GM23338 (cell line): ENCODE measurements around the gene CDK5RAP1. TPM values are rescaled to one million over a fixed set of nuclear protein-coding genes. Genes with fewer than 3 reads are reported as not detected.
"Not testable (repeated sequence)": the region's sequence is repeated elsewhere in the genome, so short reads cannot be mapped to it uniquely, and the experiment has no call there.

Experiments used
- ATAC-seq: fragments of 200-7000 bp; cut with Tn5 transposase; 3 replicates; pipeline ENCODE4 v1.9.1; 2020
- DNase-seq: peaks from one replicate; pipeline ENCODE4 v3.0.0-alpha.2; 2015; ENCODE audit warnings: low spot score
- H2AFZ ChIP-seq: fragments of 200-600 bp; sonication (generic); 2 replicates; pipeline ENCODE4 v1.8.0; 2016; ENCODE audit warnings: antibody characterized with exemption, mild to moderate bottlenecking, moderate library complexity
- H3F3A ChIP-seq: fragments of 200-600 bp; sonication (generic); replicated peaks from 2 replicates; pipeline ENCODE4 v1.8.0; 2017; ENCODE audit warnings: antibody characterized with exemption, mixed run types, low read depth
- H3K27ac ChIP-seq: fragments of 200-600 bp; sonication (generic); 2 replicates; pipeline ENCODE4 v1.6.1; 2016; ENCODE audit warnings: low read depth
- H3K27me3 ChIP-seq: fragments of 200-600 bp; sonication (generic); 2 replicates; pipeline ENCODE4 v1.8.0; 2016; ENCODE audit warnings: mild to moderate bottlenecking, mixed run types, moderate library complexity; ENCODE audit not compliant: insufficient read depth
- H3K36me3 ChIP-seq: fragments of 200-600 bp; sonication (generic); 2 replicates; pipeline ENCODE4 v1.8.0; 2016; ENCODE audit warnings: mild to moderate bottlenecking; ENCODE audit not compliant: insufficient read depth
- H3K4me1 ChIP-seq: fragments of 200-600 bp; sonication (generic); 2 replicates; pipeline ENCODE4 v1.8.0; 2016; ENCODE audit warnings: mild to moderate bottlenecking, moderate library complexity; ENCODE audit not compliant: insufficient read depth
- H3K4me2 ChIP-seq: fragments of 200-600 bp; sonication (generic); 2 replicates; pipeline ENCODE4 v1.7.1; 2017; ENCODE audit warnings: mixed run types
- H3K4me3 ChIP-seq: fragments of 200-600 bp; sonication (generic); 2 replicates; pipeline ENCODE4 v1.6.1; 2016; ENCODE audit warnings: mixed run types
- H3K79me2 ChIP-seq: fragments of 200-600 bp; sonication (generic); replicated peaks from 2 replicates; pipeline ENCODE4 v1.8.0; 2017; ENCODE audit warnings: mild to moderate bottlenecking; ENCODE audit not compliant: insufficient read depth
- H3K9me2 ChIP-seq: fragments of 200-600 bp; sonication (generic); 2 replicates; pipeline ENCODE4 v1.8.0; 2017; ENCODE audit not compliant: insufficient read depth
- H4K20me1 ChIP-seq: fragments of 200-600 bp; sonication (generic); replicated peaks from 2 replicates; pipeline ENCODE4 v1.8.0; 2017; ENCODE audit warnings: mild to moderate bottlenecking; ENCODE audit not compliant: insufficient read depth
- H3K27ac Mint-ChIP-seq: 2 replicates; pipeline ENCODE4 v1.8.0; 2020; ENCODE audit warnings: inconsistent platforms, mild to moderate bottlenecking, moderate library complexity, mixed read lengths
- H3K27me3 Mint-ChIP-seq: 3 replicates; pipeline ENCODE4 v1.8.0; 2022; ENCODE audit warnings: low read depth, mild to moderate bottlenecking, moderate library complexity, mixed read lengths, inconsistent platforms; ENCODE audit not compliant: insufficient read depth, poor library complexity
- H3K36me3 Mint-ChIP-seq: 3 replicates; pipeline ENCODE4 v1.8.0; 2021; ENCODE audit warnings: low read depth, mild to moderate bottlenecking, inconsistent platforms, moderate library complexity, mixed read lengths
- H3K4me1 Mint-ChIP-seq: 3 replicates; pipeline ENCODE4 v1.8.0; 2020; ENCODE audit warnings: mild to moderate bottlenecking, inconsistent platforms, mixed read lengths
- H3K4me3 Mint-ChIP-seq: 3 replicates; pipeline ENCODE4 v1.8.0; 2021; ENCODE audit warnings: moderate library complexity, mild to moderate bottlenecking, inconsistent platforms, mixed read lengths
- H3K9me3 Mint-ChIP-seq: 3 replicates; pipeline ENCODE4 v1.8.0; 2020; ENCODE audit warnings: moderate library complexity, mild to moderate bottlenecking, inconsistent platforms, mixed read lengths
- CTCF ChIP-seq, 2 experiments: fragments of 200-600 bp in 1 of 2; sonication (generic) in 1 of 2; conservative IDR thresholded peaks; 2 replicates each; pipeline versions ENCODE4 v1.5.1 to v1.6.1; 2016 to 2017; ENCODE audit warnings: antibody characterized with exemption in 2 of 2, low read depth in 2 of 2, mild to moderate bottlenecking in 2 of 2, moderate library complexity in 1 of 2
- ETS1 ChIP-seq: IDR thresholded peaks from 2 replicates; pipeline ENCODE4 v1.6.1; 2016; ENCODE audit warnings: antibody characterized with exemption
- NANOG ChIP-seq: IDR thresholded peaks from 2 replicates; pipeline ENCODE4 v1.6.1; 2016; ENCODE audit warnings: antibody characterized with exemption, borderline replicate concordance
- REST ChIP-seq: IDR thresholded peaks from one replicate; pipeline ENCODE4 v1.6.1; 2018; ENCODE audit warnings: antibody characterized with exemption; ENCODE audit not compliant: unreplicated experiment
- ZNF331 ChIP-seq: fragments of 250-450 bp; sonication (Bioruptor Pico); IDR thresholded peaks from 2 replicates; pipeline ENCODE4 v1.5.0; 2020; ENCODE audit warnings: low read depth, mild to moderate bottlenecking, moderate library complexity
- polyA plus RNA-seq: library from polyadenylated mRNA; unstranded; fragments of >200 nt; fragmentation: Nextera tagmentation; extraction: Ambion mirVana; gene quantifications from 2 replicates; pipeline ENCODE4 v1.2.1, GENCODE V29; 2016
- total RNA-seq: library from RNA; depleted of rRNA; stranded (reverse); fragments of >200 nt; shearing (Covaris generic); gene quantifications from 2 replicates; pipeline ENCODE4 v1.2.3, GENCODE V29; 2014

Gene CDK5RAP1
- total and polyA plus RNA-seq, 2 experiments from 2014 or later: 33.8 to 38.1 TPM

GRCh38 chr20:33391722-33392415 lies 9.4 kb downstream of the CDK5RAP1 start (continued):
- TF ChIP-seq CTCF (conservative IDR thresholded peaks at IDR 0.05; ENCODE audit: low read depth in 2 of 2) (no peak), REST (no peak), ZNF331 (CRISPR knock-in tag) (no peak)

GRCh38 chr20:33389326-33389725 lies 12.0 kb downstream of the CDK5RAP1 start:
- not testable (repeated sequence) for H3K79me2 ChIP-seq, H3K4me1 Mint-ChIP-seq, H3K9me2 ChIP-seq, H3K27me3 Mint-ChIP-seq, H3K4me3 Mint-ChIP-seq, H3K4me1 ChIP-seq, H3K9me3 Mint-ChIP-seq, DNase-seq, H2AFZ ChIP-seq, H3K4me3 ChIP-seq, H3F3A ChIP-seq, H3K27ac Mint-ChIP-seq, ATAC-seq, H3K27ac ChIP-seq, H4K20me1 ChIP-seq, H3K4me2 ChIP-seq, H3K27me3 ChIP-seq
- H3K36me3 Mint-ChIP-seq: peaks cover 84% of the 10 kb centered on the region
- H3K36me3 ChIP-seq: peaks cover 50% of the 10 kb centered on the region

GRCh38 chr20:33388268-33388667 lies 13.1 kb downstream of the CDK5RAP1 start:
- ATAC-seq (no peak), DNase-seq (no peak)
- no peak overlapping the region for H3K27ac Mint-ChIP-seq
- no peaks in the 10 kb centered on the region for H3K9me2 ChIP-seq
- peaks cover 8% of the 10 kb centered on the region; the same call in 2 of the 3 replicates for H3K9me3 Mint-ChIP-seq
- no peak overlapping the region for H3K4me3 ChIP-seq
- no peaks in the 10 kb centered on the region for H4K20me1 ChIP-seq
- peaks cover 44% of the 10 kb centered on the region for H3K36me3 ChIP-seq
- no peaks in the 10 kb centered on the region for H3F3A ChIP-seq
- no peaks in the 10 kb centered on the region for H3K27me3 Mint-ChIP-seq
- no peak overlapping the region for H2AFZ ChIP-seq
- H3K4me1 Mint-ChIP-seq: no peaks in the 10 kb centered on the region
- H3K27ac ChIP-seq: no peak overlapping the region
- H3K79me2 ChIP-seq: no peaks in the 10 kb centered on the region
- H3K4me2 ChIP-seq: no peak overlapping the region
- no peak overlapping the region for H3K4me3 Mint-ChIP-seq
- peaks cover 80% of the 10 kb centered on the region for H3K36me3 Mint-ChIP-seq
- no peaks in the 10 kb centered on the region for H3K27me3 ChIP-seq
- no peaks in the 10 kb centered on the region for H3K4me1 ChIP-seq
- TF ChIP-seq ETS1 (no peak), NANOG (no peak), ZNF331 (CRISPR knock-in tag) (no peak), CTCF (conservative IDR thresholded peaks at IDR 0.05; ENCODE audit: low read depth in 2 of 2) (no peak)
